IMR-90 (cell line): Measurements from ENCODE around the gene CD27. TPM values are rescaled to one million over a fixed set of nuclear protein-coding genes. Genes with fewer than 3 reads are reported as not detected.
A peak's percentile ranks its signal among the peaks of the same experiment; 100 is the strongest.

Experiments
- ATAC-seq: fragments of 200-7000 bp; cut with Tn5 transposase; 2 replicates; pipeline ENCODE4 v1.9.1; 2020; ENCODE audit warnings: low read depth, mild to moderate bottlenecking, moderate library complexity
- Bru-seq: library from RNA; stranded (reverse); fragments of 400-500 nt; gene quantifications from one replicate; lab custom pipeline; 2021; lab: Mats Ljungman, UMichigan
- BruChase-seq, 2 experiments: library from RNA; stranded (reverse); fragments of 400-500 nt; gene quantifications; one replicate each; lab custom pipeline; 2021; lab: Mats Ljungman, UMichigan
- BruUV-seq: library from RNA; stranded (reverse); fragments of 400-500 nt; replicated peaks from 2 replicates; lab custom pipeline; 2021; lab: Mats Ljungman, UMichigan
- CTCF ChIA-PET: fragments of 300-600 bp; formaldehyde crosslinking; extraction: SDS; loops from one replicate; lab custom pipeline; 2021; ENCODE audit warnings: antibody characterized with exemption; lab: Yijun Ruan, JAX
- POLR2A ChIA-PET: fragments of 300-600 bp; sonication (Branson Sonifier 250); formaldehyde crosslinking; loops from one replicate; lab custom pipeline; 2022; ENCODE audit warnings: antibody characterized with exemption; ENCODE audit not compliant: unreplicated experiment; lab: Charles Lee
- DNase-seq: peaks from one replicate; pipeline ENCODE4 v3.0.0; 2013
- H2AFZ ChIP-seq: replicated peaks from 2 replicates; pipeline ENCODE3; 2013; ENCODE audit warnings: low read length, mild to moderate bottlenecking; ENCODE audit not compliant: poor library complexity
- H2AK5ac ChIP-seq: 2 replicates; pipeline ENCODE4 v1.6.1; 2013; ENCODE audit warnings: low read depth, low read length, inconsistent platforms
- H2AK9ac ChIP-seq: replicated peaks from 2 replicates; pipeline ENCODE3; 2013; ENCODE audit warnings: mild to moderate bottlenecking, low read depth, low read length, moderate library complexity; ENCODE audit not compliant: poor library complexity
- H2BK120ac ChIP-seq: 2 replicates; pipeline ENCODE4 v1.6.1; 2013; ENCODE audit warnings: low read depth, low read length, inconsistent platforms
- H2BK15ac ChIP-seq: 3 replicates; pipeline ENCODE4 v1.6.1; 2013; ENCODE audit warnings: low read depth, low read length, inconsistent platforms
- H2BK20ac ChIP-seq: 2 replicates; pipeline ENCODE4 v1.6.1; 2013; ENCODE audit warnings: low read depth, mild to moderate bottlenecking, inconsistent platforms, low read length, moderate library complexity
- H2BK5ac ChIP-seq: 2 replicates; pipeline ENCODE4 v1.6.1; 2013; ENCODE audit warnings: mild to moderate bottlenecking, low read depth, low read length, inconsistent platforms; ENCODE audit not compliant: poor library complexity, severe bottlenecking
- H3K14ac ChIP-seq: replicated peaks from 2 replicates; pipeline ENCODE4 v1.6.1; 2013; ENCODE audit warnings: low read depth, low read length, inconsistent platforms
- H3K18ac ChIP-seq: 2 replicates; pipeline ENCODE4 v1.6.1; 2013; ENCODE audit warnings: low read depth, low read length, control low read depth
- H3K23ac ChIP-seq: 2 replicates; pipeline ENCODE4 v1.6.1; 2013; ENCODE audit warnings: low read depth, low read length, inconsistent platforms
- H3K27ac ChIP-seq: 2 replicates; pipeline ENCODE4 v1.5.1; 2013; ENCODE audit warnings: mild to moderate bottlenecking, control low read depth, low read length; ENCODE audit not compliant: insufficient read depth
- H3K27me3 ChIP-seq: 2 replicates; pipeline ENCODE4 v1.6.1; 2013; ENCODE audit warnings: low read length; ENCODE audit not compliant: control insufficient read depth, insufficient read depth
- H3K36me3 ChIP-seq: 2 replicates; pipeline ENCODE4 v1.6.1; 2013; ENCODE audit warnings: low read length, mixed read lengths; ENCODE audit not compliant: control insufficient read depth, insufficient read depth
- H3K4ac ChIP-seq: 2 replicates; pipeline ENCODE4 v1.6.1; 2013; ENCODE audit warnings: low read depth, low read length, inconsistent platforms
- H3K4me1 ChIP-seq: 2 replicates; pipeline ENCODE4 v1.6.1; 2013; ENCODE audit warnings: low read length, mixed read lengths; ENCODE audit not compliant: control insufficient read depth, insufficient read depth
- H3K4me2 ChIP-seq: 2 replicates; pipeline ENCODE4 v1.6.1; 2013; ENCODE audit warnings: low read depth, mild to moderate bottlenecking, control low read depth, low read length, moderate library complexity
- H3K4me3 ChIP-seq: 2 replicates; pipeline ENCODE4 v1.5.1; 2013; ENCODE audit warnings: low read depth, mild to moderate bottlenecking, control low read depth, low read length, moderate library complexity; ENCODE audit not compliant: insufficient read depth
- H3K56ac ChIP-seq: 2 replicates; pipeline ENCODE4 v1.6.1; 2013; ENCODE audit warnings: low read length, inconsistent platforms; ENCODE audit not compliant: insufficient read depth; ENCODE audit errors: extremely low read depth
- H3K79me1 ChIP-seq, 2 experiments: 2 replicates each; pipeline ENCODE4 v1.6.1; 2013; ENCODE audit warnings: low read length in 2 of 2, inconsistent platforms in 1 of 2, low read depth in 1 of 2
- H3K9ac ChIP-seq: 2 replicates; pipeline ENCODE4 v1.6.1; 2013; ENCODE audit warnings: low read depth, low read length, control low read depth
- H3K9me1 ChIP-seq: 2 replicates; pipeline ENCODE4 v1.6.1; 2013; ENCODE audit warnings: low read length, inconsistent platforms; ENCODE audit not compliant: insufficient read depth
- H3K9me3 ChIP-seq: 2 replicates; pipeline ENCODE4 v1.6.1; 2013; ENCODE audit warnings: low read length; ENCODE audit not compliant: control insufficient read depth, insufficient read depth
- H4K20me1 ChIP-seq: 2 replicates; pipeline ENCODE4 v1.6.1; 2013; ENCODE audit warnings: low read length, inconsistent platforms; ENCODE audit not compliant: insufficient read depth
- H4K5ac ChIP-seq: 2 replicates; pipeline ENCODE4 v1.6.1; 2013; ENCODE audit warnings: mild to moderate bottlenecking, low read depth, low read length, control low read depth
- H4K8ac ChIP-seq, 2 experiments: 2 replicates each; pipeline ENCODE4 v1.6.1; 2013; ENCODE audit warnings: low read depth in 2 of 2, low read length in 2 of 2, control low read depth in 1 of 2, inconsistent platforms in 1 of 2
- H4K91ac ChIP-seq: 2 replicates; pipeline ENCODE4 v1.6.1; 2013; ENCODE audit warnings: low read depth, low read length, inconsistent platforms; ENCODE audit not compliant: insufficient read depth
- MAZ ChIP-seq: IDR thresholded peaks from 2 replicates; pipeline ENCODE4 v1.6.1; 2012; ENCODE audit warnings: low read depth, mild to moderate bottlenecking, low read length, improper control_type of control experiment, moderate library complexity, borderline replicate concordance
- NFE2L2 ChIP-seq: fragments of 150-350 bp; IDR thresholded peaks from 2 replicates; pipeline ENCODE4 v1.6.1; 2016; ENCODE audit warnings: low read depth, mild to moderate bottlenecking, low read length
- RFX5 ChIP-seq: IDR thresholded peaks from 2 replicates; pipeline ENCODE4 v1.8.0; 2012; ENCODE audit warnings: low read depth, mild to moderate bottlenecking, low read length, moderate library complexity
- SMC3 ChIP-seq: fragments of 150-350 bp; IDR thresholded peaks from 2 replicates; pipeline ENCODE4 v1.6.1; 2016; ENCODE audit warnings: low read depth, mild to moderate bottlenecking, antibody characterized with exemption, low read length, moderate library complexity
- WGBS, 2 experiments: methylation state at CpG; one replicate each; pipeline versions ENCODE4 v1.1.5 to v1.1.7; 2013; ENCODE audit warnings: missing lambda C conversion rate in 2 of 2; ENCODE audit not compliant: insufficient read length in 1 of 2; ENCODE audit errors: extremely low coverage in 2 of 2; 5-methylcytosine and 5-hydroxymethylcytosine counted together
- dilution Hi-C: fragments of 300-500 bp; cut with HindIII; formaldehyde crosslinking; loops from one replicate; pipeline ENCODE4 v1.14.3; 2018; ENCODE audit warnings: low sequenced_read_pairs; ENCODE audit not compliant: unreplicated experiment
- in situ Hi-C: fragments of 300-500 bp; cut with MboI; formaldehyde crosslinking; loops from 3 replicates; pipeline ENCODE4 v1.14.3; 2019; ENCODE audit warnings: low sequenced_read_pairs, inconsistent platforms, mixed read lengths
- intact Hi-C: fragments of 100-400 bp; cut with micrococcal nuclease; formaldehyde crosslinking; loops from 2 replicates; pipeline ENCODE4 v1.10.0; 2022
- long read RNA-seq: library from polyadenylated mRNA; unstranded; transcript quantifications from one replicate; pipeline ENCODE4 v2.0.0, GENCODE V29; 2021; ENCODE audit not compliant: unreplicated experiment
- polyA plus RNA-seq, 3 experiments: library from polyadenylated mRNA; depleted of rRNA; stranded (reverse); fragments of >200 nt; gene quantifications; 2 replicates each; pipeline ENCODE4 v1.2.3, GENCODE V29; 2012; ENCODE audit warnings: low replicate concordance in 1 of 3
- total RNA-seq: library from RNA; depleted of rRNA; stranded (reverse); fragments of >200 nt; gene quantifications from 2 replicates; pipeline ENCODE4 v1.2.3, GENCODE V29; 2012; rRNA removed
- TF ChIP-seq, protein P1 (sequence below): fragments of 150-350 bp; IDR thresholded peaks from 2 replicates; pipeline ENCODE4 v1.6.1; 2017; ENCODE audit warnings: mild to moderate bottlenecking, antibody characterized with exemption, low read length, low read depth
- TF ChIP-seq, protein P2 (sequence below): conservative IDR thresholded peaks from 2 replicates; pipeline ENCODE4 v1.5.1; 2012; ENCODE audit warnings: mild to moderate bottlenecking, low read depth, low read length, improper control_type of control experiment

CD27 gene
- not detected in 2 replicates for total RNA-seq
- 0.07 and 0.10 TPM in 2 replicates for polyA plus RNA-seq (2012; rRNA removed)
- polyA plus RNA-seq (2012; cell fraction: cytosol; rRNA removed), result 0.05 TPM in 1 of 2 replicates, not detected in the other
- polyA plus RNA-seq (2012; cell fraction: nucleus; rRNA removed; ENCODE audit: low replicate concordance), result 0.07 TPM in 1 of 2 replicates, not detected in the other
- percentile 2 among the genes with signal in this experiment for Bru-seq, nascent RNA
- percentile 5 among the genes with signal in this experiment for BruChase-seq, experiment 1, labeled RNA remaining after a 6-hour chase
- percentile 3 among the genes with signal in this experiment for BruChase-seq, experiment 2, labeled RNA remaining after a 2-hour chase
- long read RNA-seq, result 0 reads

DNA sequence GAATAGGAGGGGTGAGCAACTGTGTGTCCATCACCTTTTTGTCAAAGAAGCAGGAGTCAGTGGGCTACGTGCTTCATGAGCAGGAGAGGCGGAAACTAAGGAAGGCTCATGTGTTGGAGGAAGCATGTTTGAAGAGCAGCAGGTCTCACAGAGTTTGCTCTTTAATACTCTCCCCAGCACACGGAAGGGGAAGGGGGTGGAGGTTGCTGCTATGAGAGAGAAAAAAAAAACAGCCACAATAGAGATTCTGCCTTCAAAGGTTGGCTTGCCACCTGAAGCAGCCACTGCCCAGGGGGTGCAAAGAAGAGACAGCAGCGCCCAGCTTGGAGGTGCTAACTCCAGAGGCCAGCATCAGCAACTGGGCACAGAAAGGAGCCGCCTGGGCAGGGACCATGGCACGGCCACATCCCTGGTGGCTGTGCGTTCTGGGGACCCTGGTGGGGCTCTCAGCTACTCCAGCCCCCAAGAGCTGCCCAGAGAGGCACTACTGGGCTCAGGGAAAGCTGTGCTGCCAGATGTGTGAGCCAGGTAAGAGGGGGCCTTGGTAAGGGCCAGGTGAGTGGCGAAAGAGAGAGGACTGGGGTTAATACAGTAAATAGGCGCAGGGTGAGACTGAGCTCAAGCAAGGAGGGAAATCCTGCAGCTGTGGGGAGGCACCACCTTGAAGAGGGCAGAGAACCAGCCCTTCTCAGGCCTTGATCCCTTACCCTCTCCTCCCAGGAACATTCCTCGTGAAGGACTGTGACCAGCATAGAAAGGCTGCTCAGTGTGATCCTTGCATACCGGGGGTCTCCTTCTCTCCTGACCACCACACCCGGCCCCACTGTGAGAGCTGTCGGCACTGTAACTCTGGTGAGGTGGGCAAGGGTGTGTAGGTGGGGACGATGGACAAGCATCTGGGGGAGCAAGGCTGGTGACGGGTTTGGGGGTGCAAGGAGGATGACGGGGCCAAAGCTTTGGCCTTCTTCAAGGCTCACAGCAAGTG, at the start of gene CD27:
CD27 (plus strand) TSS at position 252 of the 985 bp plus-strand sequence; CDS start at position 393, 141 bp downstream.
- ATAC-seq (no peak), DNase-seq (no peak)
- Histone ChIP-seq H3K9me3 (no peaks in the 10 kb centered on the region), H3K27ac (no peak within 1 kb of the TSS), H4K20me1 (no peaks in the 10 kb centered on the region), H4K91ac (no peak within 1 kb of the TSS), H3K14ac (no peak within 1 kb of the TSS), H3K4me2 (no peak within 1 kb of the TSS), H3K9me1 (peaks cover 2% of the 10 kb centered on the region; the same call in 1 of the 2 replicates), H2BK120ac (no peak within 1 kb of the TSS), H3K9ac (no peak within 1 kb of the TSS), H3K36me3 (peaks cover 15% of the 10 kb centered on the region), H2BK20ac (no peak within 1 kb of the TSS), H4K5ac (no peak within 1 kb of the TSS), H2AK9ac (peak within 1 kb of the TSS; percentile 13), H3K23ac (0 out of 2 replicates have a peak within 1 kb of the TSS, but pooled peaks have one; percentile 51), H2AK5ac (no peak within 1 kb of the TSS), H2BK15ac (no peak within 1 kb of the TSS), H3K56ac (no peak within 1 kb of the TSS), H4K8ac (no peak within 1 kb of the TSS), H3K4me3 (no peak within 1 kb of the TSS), H2BK5ac (no peak within 1 kb of the TSS), H3K79me1 (peaks cover 2 to 3% of the 10 kb centered on the region in 2 experiments; a peak in 3 of 4 replicates), H2AFZ (no peak within 1 kb of the TSS), H3K18ac (no peak within 1 kb of the TSS), H3K4me1 (peaks cover 2% of the 10 kb centered on the region), H3K27me3 (no peaks in the 10 kb centered on the region), H3K4ac (no peak within 1 kb of the TSS)
- WGBS, 2 experiments, result 80% methylated on average over 1 of the region's 16 CpGs; no CpG with 5 or more reads in 1 of the 2 experiments
- no peak for TF ChIP-seq MAZ
- TF ChIP-seq RFX5, result no peak
- TF ChIP-seq NFE2L2, result no peak
- no peak for TF ChIP-seq SMC3
- TF ChIP-seq, protein P1, sequence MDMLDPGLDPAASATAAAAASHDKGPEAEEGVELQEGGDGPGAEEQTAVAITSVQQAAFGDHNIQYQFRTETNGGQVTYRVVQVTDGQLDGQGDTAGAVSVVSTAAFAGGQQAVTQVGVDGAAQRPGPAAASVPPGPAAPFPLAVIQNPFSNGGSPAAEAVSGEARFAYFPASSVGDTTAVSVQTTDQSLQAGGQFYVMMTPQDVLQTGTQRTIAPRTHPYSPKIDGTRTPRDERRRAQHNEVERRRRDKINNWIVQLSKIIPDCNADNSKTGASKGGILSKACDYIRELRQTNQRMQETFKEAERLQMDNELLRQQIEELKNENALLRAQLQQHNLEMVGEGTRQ, result no peak
- TF ChIP-seq, protein P2, sequence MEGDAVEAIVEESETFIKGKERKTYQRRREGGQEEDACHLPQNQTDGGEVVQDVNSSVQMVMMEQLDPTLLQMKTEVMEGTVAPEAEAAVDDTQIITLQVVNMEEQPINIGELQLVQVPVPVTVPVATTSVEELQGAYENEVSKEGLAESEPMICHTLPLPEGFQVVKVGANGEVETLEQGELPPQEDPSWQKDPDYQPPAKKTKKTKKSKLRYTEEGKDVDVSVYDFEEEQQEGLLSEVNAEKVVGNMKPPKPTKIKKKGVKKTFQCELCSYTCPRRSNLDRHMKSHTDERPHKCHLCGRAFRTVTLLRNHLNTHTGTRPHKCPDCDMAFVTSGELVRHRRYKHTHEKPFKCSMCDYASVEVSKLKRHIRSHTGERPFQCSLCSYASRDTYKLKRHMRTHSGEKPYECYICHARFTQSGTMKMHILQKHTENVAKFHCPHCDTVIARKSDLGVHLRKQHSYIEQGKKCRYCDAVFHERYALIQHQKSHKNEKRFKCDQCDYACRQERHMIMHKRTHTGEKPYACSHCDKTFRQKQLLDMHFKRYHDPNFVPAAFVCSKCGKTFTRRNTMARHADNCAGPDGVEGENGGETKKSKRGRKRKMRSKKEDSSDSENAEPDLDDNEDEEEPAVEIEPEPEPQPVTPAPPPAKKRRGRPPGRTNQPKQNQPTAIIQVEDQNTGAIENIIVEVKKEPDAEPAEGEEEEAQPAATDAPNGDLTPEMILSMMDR, result no peak
- dilution Hi-C loops, result no loop called here
- in situ Hi-C loops, result no loop called here
- ChIA-PET CTCF (no interaction called here), POLR2A (interaction anchor here (0.6 kb wide), 1 partner anchor 41 kb away, joined by 3 read pairs; no protein-coding TSS in a partner anchor)
- intact Hi-C loops, result no loop called here
- no TSS peak for BruUV-seq
